GM15510 (cell line): Measurements from ENCODE around the gene KCNH4.

Experiments used
- POLR2A ChIP-seq: IDR thresholded peaks from 3 replicates; pipeline ENCODE4 v1.6.1; 2011; ENCODE audit warnings: borderline replicate concordance; ENCODE audit not compliant: insufficient read length; ENCODE audit errors: extremely low read depth

KCNH4 gene

DNA sequence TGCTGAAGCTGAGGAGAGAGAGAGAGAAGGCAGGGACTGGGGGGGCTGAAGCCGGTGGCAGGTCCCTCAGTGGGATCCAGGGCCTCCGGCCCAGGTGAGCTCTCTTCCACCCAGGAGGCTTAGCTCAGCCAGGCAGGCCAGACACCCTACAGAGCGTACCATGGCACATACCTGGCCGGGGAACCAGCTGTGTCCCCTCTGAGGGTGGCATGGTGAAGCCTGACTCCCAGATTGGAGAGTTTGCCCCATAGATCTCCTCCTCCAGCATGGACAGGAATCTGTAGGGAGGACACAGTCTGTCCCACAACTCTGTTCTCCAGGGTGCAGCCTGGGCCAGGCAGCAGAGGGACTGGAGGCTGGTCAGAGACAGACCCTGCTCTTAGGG lies 62.8 kb downstream of the KCNH4 start:
- TF ChIP-seq POLR2A = no peak

DNA sequence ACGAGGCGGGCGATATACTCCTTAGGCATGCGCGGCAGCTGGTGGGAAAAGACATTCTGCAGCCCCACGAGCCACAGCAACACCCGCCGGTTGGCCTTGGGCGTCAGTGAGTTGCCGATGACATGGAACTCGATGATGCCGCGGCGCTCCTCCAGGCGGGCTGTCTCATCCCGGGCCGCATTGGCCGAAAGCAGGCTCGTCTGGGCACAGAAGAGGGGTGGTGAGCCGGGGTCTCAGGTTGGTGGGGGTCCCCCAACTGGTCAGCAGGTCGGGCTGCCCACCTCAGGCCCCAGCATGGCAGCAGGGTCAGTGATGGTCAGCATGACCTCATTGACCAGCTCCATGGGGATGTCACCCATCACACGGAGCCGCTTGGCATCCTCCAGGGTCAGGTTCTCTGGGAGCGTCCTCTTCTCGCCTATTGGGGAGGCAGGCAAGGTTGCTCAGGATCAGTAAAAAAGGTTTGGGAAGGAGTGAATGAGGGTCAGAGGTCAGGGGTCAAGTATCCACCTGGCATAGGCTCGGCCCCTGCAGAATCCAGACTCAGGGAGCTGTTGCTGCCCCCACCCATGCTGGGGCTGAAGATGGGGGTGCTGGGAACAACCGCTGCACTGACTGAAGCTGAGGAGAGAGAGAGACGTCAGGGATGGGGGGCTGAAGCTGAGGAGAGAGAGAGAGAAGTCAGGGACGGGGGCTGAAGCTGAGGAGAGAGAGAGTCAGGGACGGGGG lies 63.4 kb downstream of the KCNH4 start:
- no peak for TF ChIP-seq POLR2A

DNA sequence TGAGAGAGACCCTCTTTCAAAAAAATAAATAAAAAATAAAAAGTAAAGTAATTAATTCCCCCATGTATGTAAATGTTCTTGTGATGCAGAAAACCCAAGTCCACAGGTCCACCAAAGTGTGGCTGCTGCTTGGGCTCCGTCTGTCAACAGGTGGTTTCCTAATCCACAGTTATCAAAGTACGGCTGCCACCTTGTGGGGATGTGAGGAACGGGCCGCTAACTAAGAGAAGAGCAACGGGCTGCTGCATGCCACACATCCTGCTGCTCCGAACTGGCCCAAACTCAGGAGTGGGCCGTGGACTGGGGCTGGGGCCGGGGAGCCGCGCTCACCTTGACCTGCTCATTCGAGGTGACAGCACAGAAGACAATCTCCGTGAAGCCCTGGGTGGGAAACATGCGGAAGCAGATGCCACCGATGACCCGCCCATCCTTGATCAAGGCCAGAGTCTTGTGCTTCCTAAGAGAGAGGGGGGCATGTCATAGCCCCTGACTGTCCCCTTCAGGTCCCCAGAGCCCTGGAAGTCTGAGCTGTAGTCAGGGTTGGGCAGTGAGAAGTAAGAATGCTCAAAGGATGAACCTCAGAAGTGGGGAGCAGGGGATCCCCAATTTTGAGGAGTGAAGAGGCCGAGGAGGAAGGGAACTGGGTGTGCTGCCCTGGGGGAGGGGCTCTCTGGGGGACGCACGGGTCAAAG lies 64.1 kb downstream of the KCNH4 start:
- no peak for TF ChIP-seq POLR2A

DNA sequence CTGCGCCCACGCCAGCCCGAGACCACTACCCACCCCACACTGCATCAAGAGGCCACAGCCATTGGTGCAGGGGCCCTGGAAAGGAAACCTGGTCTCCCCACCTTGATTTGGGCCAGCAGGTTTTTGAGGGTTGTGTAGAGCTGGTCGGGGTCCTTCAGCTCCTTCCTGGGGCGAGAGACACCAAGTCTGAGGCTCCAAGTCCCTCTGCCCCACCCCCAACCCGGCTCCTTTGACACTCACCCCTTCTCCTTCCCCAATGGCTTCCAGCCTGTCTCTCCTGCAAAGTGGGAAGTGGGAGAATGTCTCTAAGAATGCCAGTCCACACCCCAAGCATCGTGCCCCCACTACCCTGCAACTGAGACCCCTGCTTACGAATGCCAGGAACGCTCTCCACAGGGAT lies 66.8 kb downstream of the KCNH4 start:
- TF ChIP-seq POLR2A = no peak

DNA sequence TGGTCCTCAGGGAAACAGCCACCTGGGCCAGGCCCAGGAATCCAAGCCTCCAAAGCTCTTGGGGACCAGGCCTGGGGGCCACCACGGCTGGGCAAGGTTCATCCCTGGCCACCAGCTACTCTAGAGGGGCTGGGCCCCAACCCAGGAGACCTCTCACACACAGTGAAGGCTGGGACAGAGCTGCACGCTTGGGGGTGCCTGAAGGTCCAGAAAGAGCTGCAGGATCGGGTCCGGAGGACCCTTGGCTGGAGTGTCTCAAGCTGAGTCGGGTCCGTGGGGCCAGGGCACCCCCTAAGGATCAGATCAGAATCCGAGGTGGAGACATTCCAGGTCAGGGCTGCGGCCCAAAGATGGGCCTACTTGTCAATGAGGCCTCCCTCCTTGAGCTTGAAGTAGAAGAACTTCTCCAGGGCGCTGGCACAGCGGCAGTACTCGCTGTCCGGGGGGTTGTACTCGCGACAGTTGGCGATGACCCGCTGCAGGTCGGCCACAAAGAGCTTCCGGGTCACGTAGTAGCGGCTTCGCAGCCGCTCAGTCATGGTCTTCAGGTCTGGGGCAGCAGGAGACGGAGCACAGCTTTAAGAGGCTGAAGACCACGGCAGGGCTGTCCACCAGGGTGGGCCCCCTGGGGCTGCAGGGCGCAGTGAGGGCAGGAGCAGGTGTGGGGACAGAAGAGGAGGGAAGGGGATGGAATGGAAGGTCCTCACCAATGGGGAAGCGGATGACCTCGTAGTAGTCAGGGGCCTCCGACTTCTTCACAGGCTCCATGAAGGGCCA lies 67.5 kb downstream of the KCNH4 start:
- TF ChIP-seq POLR2A = no peak

DNA sequence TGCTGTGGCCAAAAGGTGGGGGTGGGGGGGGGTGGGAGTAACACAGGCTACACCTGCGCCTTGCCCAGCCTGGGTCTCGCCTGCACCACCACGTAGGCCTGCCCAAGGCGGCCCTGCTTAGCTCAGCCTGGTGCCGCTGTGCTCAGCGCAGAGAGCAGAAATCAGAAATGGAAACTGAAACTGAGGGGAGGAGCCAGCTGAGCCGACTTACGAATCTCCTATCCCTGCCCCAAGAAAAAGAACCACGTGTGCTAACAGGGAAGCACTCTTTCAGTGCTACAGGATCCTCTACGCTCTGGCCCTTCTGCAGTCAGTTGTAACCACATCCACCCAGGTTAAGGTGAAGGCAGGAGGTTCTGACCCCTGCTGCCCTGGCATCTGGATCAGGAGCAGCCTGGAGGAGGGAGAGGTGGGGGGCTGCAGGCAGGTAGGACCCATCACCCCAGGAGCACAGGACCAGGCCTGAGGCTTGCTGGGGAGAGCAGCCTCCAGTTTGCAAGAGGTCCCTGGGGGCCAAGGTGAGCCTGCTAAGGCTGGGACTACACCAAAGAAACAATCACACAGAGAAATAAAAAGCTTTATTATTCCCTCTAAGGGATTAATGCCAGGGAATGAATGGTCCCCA lies 68.3 kb downstream of the KCNH4 start, which contains the start of gene DHX58:
TSS of gene DHX58 (minus strand) at position 163 of the 625 bp plus-strand sequence. CDS start 822 bp downstream, outside the sequence.
- TF ChIP-seq POLR2A = peak; percentile 94

DNA sequence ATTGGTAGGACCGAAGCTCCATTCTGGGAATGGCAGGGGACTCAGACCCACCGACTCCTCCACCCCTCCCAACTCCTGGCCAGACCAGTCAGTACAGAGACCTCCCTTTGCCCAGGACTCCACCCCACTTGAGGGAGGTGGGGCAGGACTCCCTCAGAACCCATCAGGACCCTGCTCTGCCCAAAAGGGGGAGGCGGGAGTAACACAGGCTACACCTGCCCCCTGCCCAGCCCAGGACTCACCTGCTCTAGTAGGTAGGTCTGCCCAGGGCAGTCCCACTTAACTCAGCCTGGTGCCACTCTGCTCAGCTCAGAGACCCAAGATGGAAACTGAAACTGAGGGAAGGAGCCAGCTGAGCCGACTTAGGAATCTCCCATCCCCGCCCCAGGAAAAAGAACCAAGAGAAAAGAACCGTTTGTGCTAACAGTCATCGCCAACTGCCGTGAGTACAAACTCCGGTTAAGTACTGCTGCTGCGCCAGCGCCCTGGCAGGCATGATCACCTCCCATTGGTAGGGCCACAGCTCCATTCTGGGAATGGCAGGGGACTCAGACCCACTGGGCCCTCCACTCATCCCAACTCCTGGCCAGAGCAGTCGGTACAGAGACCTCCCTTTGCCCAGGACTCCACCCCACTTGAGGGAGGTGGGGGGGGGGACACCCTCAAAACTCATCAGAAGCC lies 68.9 kb downstream of the KCNH4 start:
- no peak for TF ChIP-seq POLR2A

DNA sequence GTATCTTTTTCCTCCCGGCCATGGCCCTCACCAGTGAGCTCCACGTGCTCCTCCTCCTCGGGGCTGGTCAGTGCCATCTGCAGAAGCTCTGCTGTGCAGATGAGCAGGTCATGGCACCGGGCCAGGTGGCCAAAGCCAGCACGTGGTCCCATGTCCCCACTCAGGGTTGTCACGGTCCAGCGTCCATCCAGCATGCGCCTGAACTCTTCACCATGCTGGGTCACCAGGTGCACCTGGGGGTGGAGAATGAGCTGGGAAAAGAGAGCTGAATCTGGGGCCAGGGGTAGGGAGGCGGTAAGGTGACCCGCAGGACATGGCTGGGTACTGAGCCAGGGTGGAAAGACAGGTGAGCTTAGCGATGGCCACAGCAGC lies 69.7 kb downstream of the KCNH4 start:
- no peak for TF ChIP-seq POLR2A

DNA sequence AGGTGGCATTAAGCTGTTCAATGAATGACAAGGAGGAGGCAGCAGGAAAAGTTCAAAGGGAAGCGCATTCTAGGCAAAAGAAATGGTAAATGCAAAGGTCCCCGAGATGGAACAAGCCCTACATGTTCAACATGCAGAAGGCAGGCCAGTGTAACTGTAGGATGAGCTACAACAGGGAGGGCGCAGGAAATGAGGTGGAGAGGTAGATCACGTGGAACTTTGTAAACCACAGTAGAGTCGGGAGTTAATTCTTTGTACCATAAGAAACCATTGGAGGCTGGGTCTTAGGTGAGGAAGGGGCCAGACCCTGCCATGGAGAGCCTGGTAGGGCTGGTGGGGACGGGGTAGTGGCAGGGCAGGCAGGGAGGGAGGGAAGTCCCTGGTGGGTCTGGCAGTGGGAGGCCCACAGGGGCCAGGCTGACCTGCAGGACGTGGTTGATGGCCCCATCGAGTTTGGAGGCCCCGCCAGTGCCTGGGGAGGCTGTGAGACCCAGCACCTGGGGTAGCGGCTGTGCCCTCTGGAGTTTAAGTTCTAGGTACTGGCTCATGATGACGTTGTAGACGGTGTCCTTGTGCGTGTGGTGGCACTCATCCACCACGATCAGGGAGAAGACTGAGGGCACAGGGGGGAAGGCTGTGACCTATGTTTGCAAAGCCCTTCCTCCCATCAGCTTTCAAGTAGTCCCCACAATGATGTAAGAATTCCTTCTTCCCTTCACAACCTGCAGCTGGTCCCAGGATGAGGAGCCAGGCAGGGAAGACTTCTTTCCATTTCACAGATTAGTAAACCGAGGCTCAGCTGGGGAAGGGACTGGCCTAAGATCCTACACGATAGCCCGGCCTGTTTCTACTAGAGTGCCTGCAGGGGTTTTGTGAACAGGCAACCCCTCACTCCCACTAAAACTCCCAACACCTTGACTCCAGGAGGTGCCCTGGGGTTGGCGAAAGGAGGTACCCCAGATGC lies 70.4 kb downstream of the KCNH4 start:
- no peak for TF ChIP-seq POLR2A

DNA sequence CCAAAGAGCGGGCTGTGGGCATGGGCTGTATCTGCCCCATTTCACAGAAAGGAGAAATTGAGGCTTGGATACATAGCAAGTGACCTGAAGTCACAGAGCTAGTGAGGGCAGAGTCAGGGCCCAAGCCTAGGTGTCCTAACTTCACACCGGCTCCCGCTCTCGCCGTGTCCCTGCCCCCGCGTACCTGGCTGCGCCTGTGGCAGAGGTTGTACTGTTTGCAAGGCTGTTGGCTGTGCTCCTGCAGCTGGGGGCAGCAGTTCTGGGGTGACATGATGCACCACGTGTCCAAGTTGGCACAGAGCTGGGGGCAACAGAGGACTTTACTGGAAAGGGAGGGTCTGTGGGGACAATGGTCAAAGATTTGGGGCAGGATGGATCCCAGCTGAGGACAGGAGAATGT lies 71.9 kb downstream of the KCNH4 start:
- no peak for TF ChIP-seq POLR2A

DNA sequence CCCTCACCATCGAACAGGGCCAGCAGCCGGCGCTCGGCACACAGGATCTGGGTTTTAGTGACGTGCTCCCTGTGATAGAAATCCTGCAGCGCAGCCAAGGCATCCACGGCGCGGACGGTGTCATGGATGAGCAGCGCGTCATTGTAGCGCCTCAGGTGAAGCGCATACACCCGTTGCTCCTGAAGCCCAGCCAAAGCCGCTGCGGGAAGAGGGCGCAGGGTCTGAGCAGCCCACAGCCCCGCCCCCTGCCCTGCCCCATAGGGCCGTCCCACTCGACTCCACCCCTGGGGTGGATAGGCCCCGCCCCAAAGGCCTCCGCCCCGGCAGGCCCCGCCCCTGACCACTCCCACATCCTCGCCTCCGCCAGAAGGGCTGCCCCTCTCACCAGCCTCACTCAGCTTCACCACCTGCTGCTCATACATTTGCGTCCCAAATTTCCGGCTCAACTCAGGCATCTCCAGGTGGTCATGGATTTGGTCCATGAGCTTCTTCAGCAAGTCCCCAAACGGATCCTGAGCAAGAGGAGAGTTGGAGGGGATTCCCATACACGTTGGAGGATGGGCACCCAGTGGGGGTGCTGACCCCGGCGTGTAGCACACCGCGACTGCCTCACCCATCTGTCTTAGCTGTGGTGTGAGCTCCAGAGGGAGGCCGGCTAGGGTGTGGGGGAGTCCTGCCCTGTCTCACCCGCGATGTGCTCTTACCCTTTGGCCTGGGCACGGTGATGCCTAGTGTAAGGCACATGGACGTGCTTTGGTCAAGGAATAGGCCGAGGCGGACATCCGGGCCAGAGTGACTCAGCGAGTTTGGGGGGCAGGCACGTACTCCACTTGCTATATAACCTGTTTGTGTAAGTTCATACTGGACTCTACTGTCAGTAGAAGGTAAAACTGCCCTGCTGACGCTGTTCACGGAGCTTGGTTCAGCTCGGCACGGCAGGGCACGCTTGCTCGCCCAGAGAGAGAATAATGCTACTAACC lies 73.1 kb downstream of the KCNH4 start:
- TF ChIP-seq POLR2A = peak; percentile 22

DNA sequence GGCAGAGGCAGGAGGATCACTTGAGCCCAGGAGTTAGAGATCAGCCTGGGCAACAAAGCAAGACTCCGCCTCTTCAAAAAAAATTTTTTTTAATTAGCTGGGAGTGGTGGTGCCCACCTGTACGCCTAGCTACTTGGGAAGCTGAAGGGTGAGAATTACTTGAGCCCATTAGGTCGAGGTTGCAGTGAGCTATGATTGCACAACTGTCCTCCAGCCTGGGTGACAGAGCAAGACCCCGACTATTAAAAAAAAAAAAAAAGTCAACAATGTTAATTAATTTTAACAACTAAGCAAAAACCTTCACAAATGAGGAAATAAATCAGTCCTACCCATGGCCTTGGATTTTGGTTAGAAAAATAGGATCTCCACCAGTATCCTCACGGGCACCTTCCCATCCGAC lies 73.8 kb downstream of the KCNH4 start:
- no peak for TF ChIP-seq POLR2A
